HG02588 (cell line): ENCODE measurements around the gene BCL10.

Source experiments
- ATAC-seq: cut with Tn5 transposase; IDR thresholded peaks from one replicate; pipeline ENCODE4 v1.9.1; 2021; ENCODE audit warnings: mild to moderate bottlenecking, moderate library complexity; ENCODE audit not compliant: unreplicated experiment

The BCL10 gene

DNA sequence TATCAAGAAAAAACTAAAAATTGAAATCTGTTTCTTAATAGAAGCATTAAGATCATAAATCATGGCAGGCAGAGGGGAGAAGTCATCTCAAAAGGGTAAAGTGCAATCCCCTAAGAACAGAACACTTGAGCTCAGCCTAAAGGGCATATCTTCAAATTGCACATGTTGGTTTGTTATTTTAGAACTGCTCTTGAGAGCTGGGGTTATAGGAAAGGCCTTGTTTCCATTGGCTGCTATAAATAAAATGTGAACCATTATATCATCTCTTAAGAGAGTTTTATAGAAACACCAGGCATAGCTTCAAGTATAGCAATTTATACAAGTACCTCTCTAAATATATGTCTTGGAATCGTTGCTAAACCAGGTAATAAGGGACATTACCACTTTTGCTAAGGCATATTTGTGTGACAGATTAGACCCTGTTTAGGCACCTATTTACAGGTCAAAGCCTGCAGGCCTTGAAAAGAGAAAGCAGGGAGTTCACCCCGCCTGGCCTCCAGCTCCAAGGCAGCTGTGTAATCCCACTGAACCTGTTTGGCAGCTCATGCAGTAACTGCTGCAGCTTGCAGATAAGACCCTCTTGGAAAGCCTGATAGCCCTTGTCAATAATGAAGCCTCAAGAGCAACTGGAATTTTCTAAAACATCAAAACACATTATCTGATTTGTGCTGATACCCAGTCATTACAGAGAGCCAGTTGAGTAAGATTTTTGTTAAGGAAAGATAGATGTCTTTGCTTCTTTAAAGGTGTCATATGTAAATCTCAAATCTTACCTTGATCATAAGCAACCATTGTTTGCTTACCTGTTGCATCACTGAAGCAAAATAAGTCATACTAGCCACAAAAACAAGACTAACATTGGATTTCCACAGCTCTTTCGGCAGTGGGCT, 51.5 kb downstream of the BCL10 start:
- ATAC-seq: no peak

DNA sequence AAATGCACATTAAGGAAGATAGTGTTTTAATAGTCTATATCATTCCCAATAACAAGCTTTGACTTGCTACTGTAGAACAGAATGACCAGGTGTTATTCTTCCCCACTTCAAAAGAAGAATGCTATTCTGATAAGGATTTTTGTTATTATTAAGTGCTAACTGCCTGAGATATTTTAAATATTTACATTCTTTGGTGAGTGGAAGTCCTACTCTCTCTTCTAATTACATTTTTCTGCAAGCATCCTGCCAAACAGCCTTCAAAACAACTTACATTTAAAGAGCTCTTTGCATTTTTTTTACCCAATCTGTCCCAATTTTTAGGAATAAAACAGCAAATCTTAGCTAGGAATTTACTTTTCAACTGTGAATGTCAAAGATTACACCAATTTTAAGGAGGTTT, 52.1 kb downstream of the BCL10 start:
- no peak for ATAC-seq

GRCh38 chr1:85223334-85223733, 53.1 kb downstream of the BCL10 start:
- no peak for ATAC-seq

GRCh38 chr1:85220756-85221201, 55.7 kb downstream of the BCL10 start:
- ATAC-seq: no peak

DNA sequence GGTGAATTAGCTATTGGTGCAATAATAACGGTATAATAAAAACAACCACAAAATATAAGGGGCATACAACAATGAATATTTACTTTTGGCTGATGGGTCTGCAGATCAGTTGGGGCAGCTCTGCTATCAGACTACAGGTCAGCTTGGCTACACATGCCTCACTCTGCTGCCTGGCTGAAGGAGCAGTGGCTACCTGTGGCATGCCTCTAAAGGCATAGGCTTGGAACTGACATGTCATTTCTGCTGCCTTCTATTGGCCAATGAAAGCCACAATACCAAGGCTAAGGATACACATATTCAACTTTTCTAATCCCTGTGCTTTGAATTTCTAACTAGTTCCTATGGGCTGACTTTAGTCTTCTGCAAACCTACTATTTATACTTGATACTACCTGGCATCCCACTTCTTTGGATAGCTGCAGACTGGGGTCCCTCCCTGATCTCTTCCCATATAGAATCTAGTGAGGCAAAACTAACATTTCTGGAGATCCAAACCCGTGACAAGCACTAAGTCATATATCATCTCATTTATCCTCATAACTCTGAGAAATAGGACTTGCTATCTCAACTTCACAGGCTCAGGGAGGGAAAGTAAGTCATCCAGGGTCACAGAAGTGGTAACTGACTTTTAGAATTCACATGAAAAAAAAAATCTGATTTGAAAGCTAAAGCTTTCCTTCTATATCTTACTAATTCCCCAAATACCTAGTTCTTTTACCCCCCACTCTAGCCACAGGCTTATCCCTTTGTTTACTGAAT, 56.4 kb downstream of the BCL10 start:
- ATAC-seq: no peak

- no peak for ATAC-seq
Measured at GRCh38 chr1:85216697-85217096, 59.7 kb downstream of the BCL10 start.
